GM12872 (cell line): ENCODE results near the gene PLXNA3.

ENCODE experiments used
- CTCF ChIP-seq: IDR thresholded peaks from 3 replicates; pipeline ENCODE4 v1.5.1; 2011; ENCODE audit warnings: low read depth, mild to moderate bottlenecking, low read length, moderate library complexity; ENCODE audit not compliant: insufficient read depth

The PLXNA3 gene

GRCh38 chrX:154449618-154450017 is 8.5 kb upstream of the PLXNA3 start:
- no peak for TF ChIP-seq CTCF

- no peak for TF ChIP-seq CTCF
Observed at GRCh38 chrX:154450312-154450711, 7.8 kb upstream of the PLXNA3 start.

- TF ChIP-seq CTCF = no peak
Observed at GRCh38 chrX:154452823-154453222, 5.3 kb upstream of the PLXNA3 start.

- TF ChIP-seq CTCF = no peak
Observed at GRCh38 chrX:154457491-154458115, 478 bp upstream of the PLXNA3 start.

GRCh38 chrX:154458954-154459778 is 1.1 kb downstream of the PLXNA3 start:
- TF ChIP-seq CTCF = no peak

GRCh38 chrX:154459832-154460231 is 1.8 kb downstream of the PLXNA3 start:
- no peak for TF ChIP-seq CTCF

- no peak for TF ChIP-seq CTCF
Observed at GRCh38 chrX:154460326-154460725, 2.2 kb downstream of the PLXNA3 start.
